Stimulated activated CD4-positive, alpha-beta T cell treated with anti-CD3 and anti-CD28 coated beads, TNF-alpha, amount 100 ng/mL, for 4 hours (primary cell): ENCODE results near the gene GTPBP3.
"Not testable (repeated sequence)": the region's sequence is repeated elsewhere in the genome, so short reads cannot be mapped to it uniquely, and the experiment has no call there.

Source experiments
- DNase-seq, 3 experiments: peaks; one replicate each; pipeline ENCODE4 v3.0.0-alpha.2; 2020; ENCODE audit warnings: low read depth in 3 of 3

GTPBP3 gene, protein sequence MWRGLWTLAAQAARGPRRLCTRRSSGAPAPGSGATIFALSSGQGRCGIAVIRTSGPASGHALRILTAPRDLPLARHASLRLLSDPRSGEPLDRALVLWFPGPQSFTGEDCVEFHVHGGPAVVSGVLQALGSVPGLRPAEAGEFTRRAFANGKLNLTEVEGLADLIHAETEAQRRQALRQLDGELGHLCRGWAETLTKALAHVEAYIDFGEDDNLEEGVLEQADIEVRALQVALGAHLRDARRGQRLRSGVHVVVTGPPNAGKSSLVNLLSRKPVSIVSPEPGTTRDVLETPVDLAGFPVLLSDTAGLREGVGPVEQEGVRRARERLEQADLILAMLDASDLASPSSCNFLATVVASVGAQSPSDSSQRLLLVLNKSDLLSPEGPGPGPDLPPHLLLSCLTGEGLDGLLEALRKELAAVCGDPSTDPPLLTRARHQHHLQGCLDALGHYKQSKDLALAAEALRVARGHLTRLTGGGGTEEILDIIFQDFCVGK

DNA sequence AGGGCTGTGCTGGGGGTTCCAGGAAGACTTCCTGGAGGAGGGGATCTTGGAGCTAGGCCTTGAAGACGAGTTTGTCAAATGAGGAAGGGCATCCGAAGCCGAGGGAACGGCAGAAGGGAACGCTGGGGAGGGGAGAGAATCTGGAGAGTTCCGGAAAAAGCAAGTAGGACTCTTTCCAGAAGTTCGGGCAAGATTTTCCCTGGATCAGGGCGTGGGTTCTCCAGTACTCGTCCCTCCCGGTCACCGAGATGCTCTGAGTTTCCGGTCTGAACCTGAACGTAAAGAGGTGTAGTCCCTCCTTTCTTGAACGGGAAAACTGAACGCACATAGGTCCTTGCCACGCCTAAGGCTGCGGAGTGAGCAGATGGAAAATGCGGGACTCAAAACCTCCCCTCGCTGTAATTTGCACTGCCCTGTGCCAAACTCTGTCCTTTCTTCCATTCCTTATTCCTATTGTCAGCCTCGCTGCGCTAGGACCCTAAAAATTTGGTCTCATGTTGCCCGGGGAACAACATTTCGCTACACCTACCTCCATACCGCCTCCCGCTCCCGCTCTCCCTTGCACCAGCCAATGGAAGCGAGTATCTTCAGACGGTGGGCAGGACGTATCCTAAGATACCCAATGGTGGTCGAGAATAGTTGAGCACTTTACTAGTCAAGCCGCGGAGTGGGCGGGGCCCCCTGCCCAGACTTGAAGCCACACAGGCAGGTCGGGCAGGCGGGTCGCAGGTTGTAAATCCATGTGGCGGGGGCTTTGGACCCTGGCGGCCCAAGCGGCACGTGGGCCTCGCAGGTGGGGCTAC, at the start of gene GTPBP3:
Gene GTPBP3 (plus strand): TSS at position 682 of the 803 bp plus-strand sequence. CDS start 59 bp downstream, at position 741.
- peak; percentile 92 to 94 (median 92) for DNase-seq

DNA sequence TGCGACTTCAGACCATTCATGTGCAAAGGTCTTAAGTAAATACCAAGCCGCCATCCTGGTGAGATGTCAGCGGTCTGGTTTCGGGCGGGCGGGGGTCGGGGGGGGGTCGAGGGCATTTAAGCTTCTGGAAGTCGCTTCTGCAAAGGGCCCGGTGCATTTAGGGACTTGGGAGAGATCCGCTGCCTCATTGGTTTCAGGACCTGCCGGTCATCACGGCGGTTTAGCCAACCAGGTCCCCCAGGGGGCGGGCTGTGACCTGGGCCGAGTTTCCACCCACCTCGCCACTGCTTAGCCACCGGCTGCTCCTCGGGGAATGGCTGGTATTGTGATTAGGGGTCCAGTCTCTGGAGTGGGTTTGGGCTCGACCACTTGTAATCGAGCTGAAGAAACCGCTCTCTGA, 47.9 kb upstream of the GTPBP3 start:
- peak in 1 of 3 experiments; percentile 30 for DNase-seq

DNA sequence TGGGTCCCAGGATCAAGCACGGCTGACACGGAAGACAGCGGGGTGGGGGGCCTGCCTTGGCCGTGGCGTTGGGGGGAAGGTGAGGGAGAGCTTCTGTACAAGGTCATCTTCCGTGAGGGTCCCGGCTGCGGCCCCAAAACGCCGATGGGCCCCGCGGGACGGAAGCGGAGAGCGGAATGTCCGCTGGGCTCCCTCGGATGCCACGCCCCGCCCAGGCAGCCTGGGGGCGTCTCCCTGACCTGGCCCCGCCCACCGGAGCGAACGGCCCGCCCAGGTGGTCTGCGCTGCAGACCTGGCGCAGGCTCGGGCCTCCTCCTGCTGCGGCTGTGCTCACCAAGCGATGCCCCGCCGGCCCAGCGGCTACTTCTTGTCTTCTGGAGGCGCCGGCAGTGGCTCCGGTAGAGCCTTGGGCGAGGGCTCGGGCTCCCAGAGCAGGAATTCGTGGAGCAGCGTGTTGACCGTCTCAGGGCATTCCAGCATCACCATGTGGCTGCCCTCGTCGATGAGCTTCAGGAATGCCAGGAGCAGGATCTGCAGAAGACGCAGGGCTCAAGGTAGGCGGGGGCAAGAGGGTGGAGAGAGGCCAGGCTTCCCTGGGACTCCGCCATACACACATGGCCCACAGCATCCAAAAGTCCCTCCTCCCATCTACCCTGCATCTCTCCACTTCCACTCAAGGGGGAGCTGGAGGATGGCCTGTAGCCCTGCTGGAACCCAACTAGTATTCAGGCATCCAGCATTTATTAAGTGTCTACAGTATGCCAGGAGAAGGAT, 44.9 kb upstream of the GTPBP3 start:
- peak; percentile 55 to 68 (median 59) for DNase-seq

DNA sequence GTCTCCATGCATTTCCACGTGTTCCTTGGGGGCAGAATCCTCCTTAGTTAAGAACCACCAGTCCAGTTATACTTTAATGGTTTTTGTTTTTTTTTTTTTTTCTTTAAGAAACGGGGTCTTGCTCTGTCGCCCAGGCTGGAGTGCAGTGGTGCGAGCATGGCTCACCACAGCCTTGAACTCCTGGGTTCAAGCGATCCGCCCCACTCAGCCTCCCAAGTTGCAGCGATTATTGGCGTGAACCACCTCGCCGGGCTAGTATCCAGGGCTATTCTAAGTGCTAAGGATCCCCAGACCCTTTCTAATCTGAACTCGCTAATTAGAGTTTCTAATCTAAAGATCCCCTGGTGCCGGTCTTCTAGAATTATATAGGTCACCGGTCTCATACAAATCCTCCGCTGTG, 43.7 kb upstream of the GTPBP3 start:
- no peak for DNase-seq

DNA sequence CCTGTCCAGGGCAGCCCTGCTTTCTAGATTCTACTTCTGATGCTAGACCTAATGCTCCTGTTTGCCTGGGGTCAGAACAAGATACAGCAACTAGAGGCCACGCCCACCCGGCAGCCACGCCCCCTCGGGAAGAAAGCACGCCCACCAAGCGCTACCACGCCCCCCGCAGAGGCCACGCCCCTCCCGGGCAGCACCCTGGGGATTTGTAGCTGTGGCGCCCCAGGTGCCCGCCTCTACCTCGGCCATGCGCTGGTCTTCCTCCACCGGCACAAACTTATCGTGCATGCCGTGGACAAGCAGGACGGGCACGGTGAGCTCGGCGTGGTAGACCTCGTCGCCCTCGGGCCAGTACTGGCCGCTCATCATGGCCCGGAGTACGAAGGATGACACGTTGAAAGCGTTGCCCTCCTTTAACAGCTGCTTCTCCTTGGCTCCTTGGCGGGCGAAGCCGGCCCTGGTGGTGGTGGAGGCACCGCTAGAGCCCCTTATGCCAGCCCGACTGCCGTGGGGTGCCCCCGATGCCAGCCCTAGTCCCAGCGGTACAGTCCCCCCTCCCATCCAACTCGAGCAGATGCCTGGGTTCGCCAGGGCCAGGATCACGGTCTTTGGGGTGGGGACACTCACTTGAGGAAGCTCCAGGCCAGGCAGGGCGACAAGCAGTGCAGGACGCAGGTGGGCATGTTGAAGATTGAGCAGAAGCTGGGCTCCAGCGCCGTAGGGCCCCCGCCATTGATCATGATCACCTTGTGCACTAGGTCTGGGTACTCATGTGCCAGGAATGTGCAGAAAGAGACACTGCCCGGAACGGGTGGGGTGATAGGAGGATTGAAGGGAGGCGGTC, 43.1 kb upstream of the GTPBP3 start:
- DNase-seq, result peak in 1 of 3 experiments; percentile 26

DNA sequence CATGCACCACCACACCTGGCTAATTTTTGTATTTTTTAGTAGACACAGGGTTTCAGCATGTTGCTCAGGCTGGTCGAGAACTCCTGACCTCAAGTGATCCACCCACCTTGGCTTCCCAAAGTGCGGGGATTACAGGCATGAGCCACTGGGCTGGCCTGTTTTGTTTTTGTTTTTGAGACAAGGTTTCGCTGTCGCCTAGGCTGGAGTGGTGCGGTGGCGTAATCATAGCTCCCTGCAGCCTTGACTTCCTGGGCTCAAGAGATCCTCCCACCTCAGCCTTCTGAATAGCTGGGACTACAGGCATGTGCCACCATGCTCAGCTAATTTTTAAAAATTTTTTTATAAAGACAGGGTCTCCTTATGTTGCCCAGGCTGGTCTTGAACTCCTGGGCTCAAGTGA, 41.8 kb upstream of the GTPBP3 start:
- not testable (repeated sequence) for DNase-seq

DNA sequence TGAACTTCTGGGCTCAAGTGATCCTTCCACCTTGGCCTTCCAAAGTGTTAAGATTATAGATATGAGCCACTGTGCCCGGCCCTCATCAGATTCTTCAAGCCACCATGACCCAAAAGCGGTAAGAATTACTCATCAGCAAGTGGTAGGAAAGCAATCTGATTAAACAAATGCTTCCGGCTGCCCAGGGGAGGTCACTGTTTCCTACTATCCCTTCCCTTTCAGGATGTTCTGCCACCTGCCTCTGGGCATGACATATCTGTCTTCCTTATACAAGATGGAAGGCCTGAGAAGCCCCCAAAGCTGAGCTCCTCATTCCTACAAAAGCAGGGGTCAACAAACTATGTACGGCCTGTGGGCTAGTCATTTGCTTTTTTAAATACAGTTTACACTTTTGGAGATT, 41.1 kb upstream of the GTPBP3 start:
- no peak for DNase-seq

DNA sequence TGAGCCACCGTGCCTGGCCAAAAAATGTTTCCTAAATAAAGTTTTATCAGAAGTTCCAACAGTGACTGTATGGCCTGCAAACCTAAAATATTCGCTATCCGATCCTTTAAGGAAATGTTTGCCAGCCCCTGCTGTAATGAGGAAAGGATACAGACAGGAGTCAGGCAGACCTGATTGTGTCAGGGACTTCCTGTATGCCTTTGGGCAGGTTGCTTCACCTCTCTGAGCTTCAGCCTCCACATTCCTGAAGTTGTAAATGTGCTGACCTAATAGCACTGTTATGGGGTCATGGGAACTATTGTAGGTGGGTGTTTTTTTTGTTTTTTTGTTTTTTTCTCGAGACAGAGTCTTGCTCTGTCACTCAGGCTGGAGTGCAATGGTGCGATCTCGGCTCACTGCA, 40.4 kb upstream of the GTPBP3 start:
- no peak for DNase-seq

DNA sequence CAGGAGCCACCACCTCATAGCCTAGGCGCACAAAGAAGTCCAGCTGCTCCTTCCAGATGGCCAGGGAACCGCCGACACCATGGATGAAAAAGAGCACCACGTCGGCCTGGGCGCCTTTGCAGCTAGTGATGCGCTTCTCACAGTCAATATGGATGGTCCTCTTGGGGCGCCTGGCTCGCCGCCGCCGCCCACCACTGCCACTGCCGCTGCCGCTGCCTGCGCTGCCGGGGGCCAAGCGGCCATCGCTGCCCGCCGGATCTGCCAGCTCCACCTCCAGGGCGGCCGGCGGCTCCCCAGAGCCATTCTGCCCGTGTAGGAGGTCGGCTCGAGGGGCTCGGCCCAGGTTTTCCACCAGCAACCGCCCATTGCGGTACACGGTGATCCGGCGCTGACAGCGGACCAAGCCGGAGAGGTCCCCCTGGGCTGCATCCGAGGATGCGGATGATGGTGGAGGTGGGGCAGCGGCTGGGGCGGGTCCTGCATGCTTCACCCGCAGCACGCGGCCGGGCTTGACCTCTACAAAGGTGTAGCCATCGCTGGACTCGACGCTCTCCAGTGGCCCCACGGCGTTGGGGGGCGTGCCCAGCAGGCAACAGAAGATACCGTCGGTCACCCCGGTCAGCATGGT, 36.2 kb upstream of the GTPBP3 start:
- DNase-seq, result no peak

DNA sequence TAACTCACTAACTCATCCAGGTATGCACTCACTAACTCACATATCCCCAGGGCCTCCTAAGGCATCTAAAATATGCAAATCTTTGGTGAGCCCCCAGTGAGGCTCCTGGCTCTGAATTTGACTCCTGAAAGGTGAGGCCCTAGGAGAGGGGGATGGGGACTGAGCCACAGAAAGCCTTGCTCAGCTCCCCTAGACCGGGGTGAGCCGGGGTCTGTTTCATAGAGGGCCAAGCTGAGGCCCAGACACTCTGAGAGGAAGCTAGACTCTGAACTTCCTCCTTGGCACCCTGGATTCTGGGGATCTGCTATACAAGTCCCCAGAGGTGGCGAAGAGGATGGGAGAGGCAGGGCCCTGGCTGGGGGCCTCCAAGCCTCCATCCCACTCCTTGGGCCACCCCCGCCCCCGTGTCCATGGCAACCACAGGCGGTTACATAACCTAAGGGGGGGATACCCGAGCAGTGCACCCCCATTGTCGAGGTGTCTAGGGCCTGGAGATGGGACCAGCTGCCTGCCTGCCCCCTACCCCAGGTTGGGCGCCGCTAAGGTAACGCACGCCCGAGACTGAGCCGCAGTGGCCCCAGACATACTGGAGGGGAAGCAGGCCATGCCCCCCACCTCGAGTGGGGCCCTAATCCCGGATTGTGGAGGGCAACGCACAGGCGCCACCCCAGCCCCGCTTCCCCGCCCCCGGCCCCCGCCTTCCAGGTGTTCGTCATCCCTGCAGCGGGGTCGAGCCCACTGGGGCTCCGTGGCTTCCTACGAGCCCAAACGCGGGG, 34.8 kb upstream of the GTPBP3 start:
- DNase-seq, result no peak

DNA sequence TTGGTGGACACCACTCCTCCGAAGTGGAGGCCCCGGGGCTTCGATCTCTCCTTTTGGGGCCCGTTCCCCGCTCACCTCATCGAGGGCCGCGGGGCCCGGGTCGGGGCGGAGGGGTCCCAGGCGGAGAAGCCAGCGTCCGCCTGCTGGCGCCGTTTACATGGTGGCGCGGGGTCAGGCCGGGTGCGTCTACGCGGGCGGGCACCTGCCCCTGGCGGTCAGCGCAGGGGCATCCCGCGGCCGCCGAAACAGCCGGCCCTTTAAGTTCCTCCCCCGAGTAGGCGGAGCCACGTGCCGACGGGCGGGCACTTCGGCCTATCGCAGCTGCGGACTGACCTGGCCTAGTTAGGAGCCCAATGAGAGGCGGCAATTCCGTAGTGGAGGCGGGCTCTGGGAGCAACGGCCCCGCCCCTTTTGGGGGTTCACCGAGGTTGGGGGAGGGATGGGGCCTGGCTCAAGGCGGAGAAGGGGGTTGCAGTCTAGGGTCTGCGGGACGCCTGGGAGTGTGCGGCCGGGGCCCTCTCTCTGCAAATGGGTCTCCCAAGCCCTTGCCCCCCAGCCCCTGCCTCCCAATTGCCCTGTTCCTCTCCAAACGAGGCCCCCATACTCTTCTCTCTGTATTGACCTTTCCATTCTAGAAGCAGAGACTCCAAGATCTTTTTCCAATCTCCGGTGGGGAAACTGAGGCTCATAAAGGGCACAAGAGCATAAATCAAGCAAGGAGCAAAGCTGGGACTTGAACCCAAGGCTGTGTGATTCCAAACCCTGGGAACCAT, 34.0 kb upstream of the GTPBP3 start, which contains the start of gene ABHD8:
Gene ABHD8 (minus strand): TSS at position 259 of the 773 bp plus-strand sequence. CDS start 1,809 bp downstream, outside the sequence.
- peak; percentile 87 for DNase-seq

DNA sequence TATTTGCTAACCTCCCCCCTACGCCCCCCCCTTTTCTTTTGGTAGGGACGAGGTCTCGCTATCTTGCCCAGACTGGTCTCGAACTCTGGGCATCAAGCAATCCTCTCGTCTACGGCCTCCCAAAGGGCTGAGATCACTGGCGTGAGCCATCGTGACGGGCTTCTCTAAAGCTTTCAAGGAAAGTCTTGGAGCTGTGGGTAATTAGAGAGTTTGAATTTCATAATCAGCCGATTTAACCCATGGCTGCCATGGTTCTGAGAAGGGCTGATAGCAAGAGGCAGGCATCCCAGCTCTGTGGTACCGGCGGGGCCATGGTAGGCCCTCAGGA, 33.4 kb upstream of the GTPBP3 start:
- no peak for DNase-seq

DNA sequence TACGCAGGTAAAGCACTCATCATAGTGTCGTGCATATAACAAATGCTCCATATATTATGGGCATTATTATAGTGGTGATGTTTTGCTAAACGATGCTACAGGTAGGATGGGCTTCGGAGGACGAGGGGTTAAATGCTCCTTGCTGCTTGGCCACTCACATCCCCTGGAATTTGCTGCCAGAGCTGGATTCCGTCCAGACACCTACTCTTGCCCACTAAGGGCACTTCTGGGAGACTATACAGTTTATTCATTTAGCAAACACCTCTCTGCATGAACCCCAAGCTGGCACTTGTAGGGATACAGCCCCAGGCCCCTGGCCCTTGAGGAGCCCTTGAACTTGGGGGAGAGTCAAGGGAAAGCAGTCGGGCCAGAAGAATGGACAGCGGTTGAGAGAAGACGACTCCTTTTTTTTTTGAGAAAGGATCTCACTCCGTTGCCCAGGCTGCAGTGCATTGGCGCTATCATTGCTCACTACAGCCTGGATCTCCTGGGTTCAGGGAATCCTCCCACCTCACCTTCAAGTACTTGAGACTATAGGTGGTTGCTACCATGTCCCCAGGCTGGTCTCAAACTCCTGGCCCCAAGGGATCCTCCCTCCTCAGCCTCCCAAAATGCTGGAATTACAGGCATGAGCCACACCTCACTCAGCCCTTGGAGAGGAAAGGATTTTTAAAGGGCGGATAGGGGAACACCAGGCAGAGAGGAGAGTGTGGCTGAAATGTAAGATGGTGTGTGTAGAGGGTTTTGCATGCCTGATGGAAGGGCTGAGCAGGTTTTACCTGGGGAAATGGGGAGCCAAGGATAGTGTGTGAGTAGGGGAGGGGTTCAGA, 32.8 kb upstream of the GTPBP3 start:
- no peak for DNase-seq

DNA sequence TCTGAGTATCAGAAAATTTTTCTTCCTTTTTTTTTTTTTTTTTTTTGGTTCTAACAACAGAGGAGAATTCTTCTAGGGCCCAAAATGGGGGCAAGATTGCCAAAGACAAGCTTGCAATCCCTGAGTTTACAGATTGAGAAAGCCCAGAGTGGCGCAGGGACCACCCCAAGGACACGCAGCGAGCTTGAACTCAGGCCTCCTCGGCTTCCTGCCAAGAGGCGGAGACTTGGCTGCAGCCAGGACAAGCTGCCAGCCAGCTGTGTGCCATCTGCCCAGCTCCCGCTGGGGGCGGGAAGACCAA, 32.2 kb upstream of the GTPBP3 start:
- no peak for DNase-seq

DNA sequence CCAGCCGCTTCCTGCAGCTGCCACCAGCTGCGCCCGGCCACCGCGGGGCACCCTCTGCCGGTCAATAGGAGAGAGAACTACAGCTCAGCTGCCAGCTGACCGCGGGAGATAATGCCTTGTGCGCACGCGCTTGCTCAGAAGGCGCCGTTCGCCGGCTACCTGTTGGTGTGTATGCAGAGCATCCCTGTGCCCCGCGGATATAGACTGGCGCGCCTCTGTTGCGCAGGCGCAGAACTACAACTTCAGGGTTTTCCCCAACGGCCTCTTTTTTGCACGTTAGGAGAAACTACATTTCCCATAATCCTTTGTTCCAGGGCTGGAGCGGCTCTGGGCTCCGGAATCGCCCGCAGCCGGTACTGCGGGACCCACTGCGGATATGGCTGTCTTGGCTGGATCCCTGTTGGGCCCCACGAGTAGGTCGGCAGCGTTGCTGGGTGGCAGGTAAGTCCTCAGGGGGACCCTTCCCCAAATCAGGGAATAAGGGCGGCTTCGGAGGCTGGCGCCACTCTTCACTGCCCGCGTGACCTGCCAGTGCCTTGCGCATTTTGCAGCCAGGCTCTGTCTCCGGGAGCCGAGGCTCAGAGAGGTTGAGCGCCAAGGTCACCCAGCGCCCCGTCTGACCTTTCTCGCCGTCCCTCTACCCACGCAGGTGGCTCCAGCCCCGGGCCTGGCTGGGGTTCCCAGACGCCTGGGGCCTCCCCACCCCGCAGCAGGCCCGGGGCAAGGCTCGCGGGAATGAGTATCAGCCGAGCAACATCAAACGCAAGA, 31.7 kb upstream of the GTPBP3 start, which contains the start of gene MRPL34:
Gene MRPL34 (plus strand): TSS at position 356 of the 768 bp plus-strand sequence. CDS start 21 bp downstream, at position 377.
- peak; percentile 71 to 86 (median 84) for DNase-seq

DNA sequence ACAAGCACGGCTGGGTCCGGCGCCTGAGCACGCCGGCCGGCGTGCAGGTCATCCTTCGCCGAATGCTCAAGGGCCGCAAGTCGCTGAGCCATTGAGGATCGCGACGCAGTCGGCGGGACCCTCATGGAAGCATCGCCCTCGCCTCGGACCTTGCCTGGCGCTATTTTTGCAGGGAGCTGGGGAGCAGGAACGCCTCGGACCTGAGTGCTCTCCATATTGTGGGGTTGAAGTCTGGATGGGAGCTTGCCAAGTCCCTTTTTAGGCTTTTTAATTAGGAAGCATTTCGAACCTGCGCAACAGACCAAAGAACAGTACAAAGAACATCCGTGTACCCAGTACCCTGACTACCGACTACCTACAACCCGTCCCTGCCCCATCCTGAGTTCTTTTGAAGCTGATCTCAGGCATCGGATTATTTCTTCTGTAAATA, 31.1 kb upstream of the GTPBP3 start:
- DNase-seq, result no peak

DNA sequence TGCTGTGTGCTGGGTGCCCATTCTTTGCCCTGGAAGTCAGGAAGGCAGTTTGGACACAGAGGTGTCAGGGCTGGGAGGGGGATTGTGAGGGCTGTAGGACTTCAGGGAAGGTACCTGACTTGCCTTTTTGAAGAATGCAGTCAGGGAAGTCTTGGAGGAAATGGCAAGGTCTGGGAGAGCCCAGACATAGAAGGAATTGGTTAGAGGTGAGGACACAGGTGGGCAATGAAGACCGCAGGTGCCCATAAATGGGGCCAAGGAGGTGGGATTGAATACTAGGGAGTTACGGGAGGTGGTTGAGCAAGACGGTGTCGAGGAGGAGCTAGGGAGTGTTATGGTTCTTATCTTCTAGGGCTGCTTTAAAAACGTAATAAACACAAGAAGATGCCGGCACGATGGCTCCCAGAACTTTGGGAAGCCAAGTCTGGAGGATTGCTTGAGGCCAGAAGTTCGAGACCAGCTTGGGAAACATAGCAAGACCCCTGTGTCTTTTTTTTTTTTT, 29.4 kb upstream of the GTPBP3 start:
- no peak for DNase-seq
